ENCODE results near the gene HDAC4. TPM values are rescaled to one million over a fixed set of nuclear protein-coding genes. Genes with fewer than 3 reads are reported as not detected.

The HDAC4 gene
- polyA plus RNA-seq, 2 of the 4 experiments (the other 2 are of a cell fraction), result 8.6 to 10.4 TPM

DNA sequence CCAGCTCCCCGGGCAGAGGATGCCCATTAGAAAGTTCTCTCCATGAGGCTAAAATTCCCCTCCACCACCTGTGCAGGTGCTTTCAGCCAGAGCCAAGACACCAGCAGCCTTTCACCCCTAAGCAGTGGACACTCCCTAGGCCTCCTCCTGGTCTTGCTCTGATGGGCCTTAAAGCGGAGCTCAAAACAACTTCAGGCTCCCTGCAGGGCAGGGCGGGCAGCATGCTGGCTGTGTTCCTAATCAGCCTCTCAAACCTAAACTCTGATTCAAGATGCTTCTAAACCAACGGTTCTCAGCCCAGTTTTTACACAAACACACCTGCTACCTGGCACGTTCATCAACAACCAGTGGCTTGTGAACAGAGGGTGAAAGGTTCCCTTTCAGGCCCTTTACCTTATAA, 298.6 kb downstream of the HDAC4 start (continued):
- no peak for TF ChIP-seq ZFP36 (IDR thresholded peaks at IDR 0.05; ENCODE audit: borderline replicate concordance, partially characterized antibody)

DNA sequence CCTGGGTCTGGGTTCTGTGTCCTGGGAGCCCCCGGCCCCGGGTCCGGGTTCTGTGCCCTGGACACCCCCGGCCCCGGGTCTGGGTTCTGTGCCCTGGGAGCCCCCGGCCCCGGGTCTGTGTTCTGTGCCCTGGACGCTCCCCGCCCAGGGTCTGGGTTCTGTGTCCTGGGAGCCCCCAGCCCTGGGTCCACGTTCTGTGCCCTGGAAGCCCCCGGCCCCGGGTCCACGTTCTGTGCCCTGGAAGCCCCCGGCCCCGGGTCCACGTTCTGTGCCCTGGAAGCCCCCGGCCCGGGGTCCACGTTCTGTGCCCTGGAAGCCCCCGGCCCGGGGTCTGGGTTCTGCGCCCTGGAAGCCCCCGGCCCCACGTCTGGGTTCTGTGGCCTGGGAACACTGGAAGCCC, 299.0 kb downstream of the HDAC4 start:
- 95% methylated on average over 17 of the region's 24 CpGs for WGBS (ENCODE audit: missing lambda C conversion rate)
- ATAC-seq (no peak), DNase-seq (ENCODE audit: low read depth in 1 of 2, low spot score in 1 of 2) (no peak), FAIRE-seq (no peak)
- CTCF ChIA-PET, result interaction anchor here (0.6 to 1.9 kb wide), 3 partner anchors 7 to 27 kb away, joined by 3 to 6 read pairs (median 3); no protein-coding TSS in a partner anchor
- TF ChIP-seq ESRRA (IDR thresholded peaks at IDR 0.05; ENCODE audit: borderline replicate concordance, low read length) (no peak), MAZ (IDR thresholded peaks at IDR 0.05; ENCODE audit: borderline replicate concordance, low read depth, low read length) (no peak), KDM1A (IDR thresholded peaks at IDR 0.05; ENCODE audit: low read depth) (no peak), HOXB13 (CRISPR knock-in tag; IDR thresholded peaks at IDR 0.05; ENCODE audit: low read depth) (no peak), RCOR1 (IDR thresholded peaks at IDR 0.05; ENCODE audit: low read depth, low read length) (no peak), CEBPB (IDR thresholded peaks at IDR 0.05) (no peak), MAFK (IDR thresholded peaks at IDR 0.05; ENCODE audit: partially characterized antibody) (no peak), NR3C1 (IDR thresholded peaks at IDR 0.05) (no peak)
- TF ChIP-seq, protein P1, sequence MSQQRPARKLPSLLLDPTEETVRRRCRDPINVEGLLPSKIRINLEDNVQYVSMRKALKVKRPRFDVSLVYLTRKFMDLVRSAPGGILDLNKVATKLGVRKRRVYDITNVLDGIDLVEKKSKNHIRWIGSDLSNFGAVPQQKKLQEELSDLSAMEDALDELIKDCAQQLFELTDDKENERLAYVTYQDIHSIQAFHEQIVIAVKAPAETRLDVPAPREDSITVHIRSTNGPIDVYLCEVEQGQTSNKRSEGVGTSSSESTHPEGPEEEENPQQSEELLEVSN (IDR thresholded peaks at IDR 0.05; ENCODE audit: borderline replicate concordance, low read depth), result no peak
- TF ChIP-seq, protein P2, sequence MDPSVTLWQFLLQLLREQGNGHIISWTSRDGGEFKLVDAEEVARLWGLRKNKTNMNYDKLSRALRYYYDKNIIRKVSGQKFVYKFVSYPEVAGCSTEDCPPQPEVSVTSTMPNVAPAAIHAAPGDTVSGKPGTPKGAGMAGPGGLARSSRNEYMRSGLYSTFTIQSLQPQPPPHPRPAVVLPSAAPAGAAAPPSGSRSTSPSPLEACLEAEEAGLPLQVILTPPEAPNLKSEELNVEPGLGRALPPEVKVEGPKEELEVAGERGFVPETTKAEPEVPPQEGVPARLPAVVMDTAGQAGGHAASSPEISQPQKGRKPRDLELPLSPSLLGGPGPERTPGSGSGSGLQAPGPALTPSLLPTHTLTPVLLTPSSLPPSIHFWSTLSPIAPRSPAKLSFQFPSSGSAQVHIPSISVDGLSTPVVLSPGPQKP (IDR thresholded peaks at IDR 0.05; ENCODE audit: low read depth, low read length), result no peak
- TF ChIP-seq, protein P3, sequence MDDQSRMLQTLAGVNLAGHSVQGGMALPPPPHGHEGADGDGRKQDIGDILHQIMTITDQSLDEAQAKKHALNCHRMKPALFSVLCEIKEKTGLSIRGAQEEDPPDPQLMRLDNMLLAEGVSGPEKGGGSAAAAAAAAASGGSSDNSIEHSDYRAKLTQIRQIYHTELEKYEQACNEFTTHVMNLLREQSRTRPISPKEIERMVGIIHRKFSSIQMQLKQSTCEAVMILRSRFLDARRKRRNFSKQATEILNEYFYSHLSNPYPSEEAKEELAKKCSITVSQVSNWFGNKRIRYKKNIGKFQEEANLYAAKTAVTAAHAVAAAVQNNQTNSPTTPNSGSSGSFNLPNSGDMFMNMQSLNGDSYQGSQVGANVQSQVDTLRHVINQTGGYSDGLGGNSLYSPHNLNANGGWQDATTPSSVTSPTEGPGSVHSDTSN (IDR thresholded peaks at IDR 0.05), result no peak
- Histone ChIP-seq H3K9me3 (no peaks in the 10 kb centered on the region), H3K4me2 (no peak overlapping the region), H3K4me1 (no peaks in the 10 kb centered on the region), H3K4me3 (no peak overlapping the region), H3K27ac (no peak overlapping the region)
- POLR2A ChIA-PET, result no interaction called here

DNA sequence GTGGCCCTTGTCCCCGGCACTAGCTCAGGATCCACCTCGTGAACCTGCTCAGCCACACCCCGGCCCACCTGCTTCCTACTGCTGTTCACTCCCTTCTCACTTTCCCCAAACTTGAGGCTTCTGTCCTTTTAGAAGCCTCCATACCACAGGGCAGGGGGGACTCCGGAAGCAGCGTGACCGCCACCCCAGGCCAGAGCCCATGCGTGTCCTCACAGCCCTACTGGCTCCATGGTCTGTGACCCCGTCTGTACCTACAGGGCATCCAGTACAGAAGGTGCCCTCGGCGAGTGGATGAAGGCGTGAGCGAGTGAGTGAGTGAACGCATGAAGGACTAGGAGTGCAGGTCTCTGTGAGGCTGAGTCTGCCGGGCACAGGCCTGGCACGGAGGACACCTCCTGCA, 299.7 kb downstream of the HDAC4 start:
- POLR2A ChIA-PET, result no interaction called here
- FAIRE-seq, result no peak
- no peak for TF ChIP-seq GATA3 (IDR thresholded peaks at IDR 0.05; ENCODE audit: borderline replicate concordance)
- TF ChIP-seq MAZ (IDR thresholded peaks at IDR 0.05; ENCODE audit: borderline replicate concordance, low read depth, low read length), result no peak
- TF ChIP-seq RARB (CRISPR knock-in tag; IDR thresholded peaks at IDR 0.05), result no peak
- no peak for TF ChIP-seq ZNF302 (CRISPR knock-in tag; IDR thresholded peaks at IDR 0.05)
- TF ChIP-seq RAD21 (conservative IDR thresholded peaks at IDR 0.05 in 1 of 2, IDR thresholded peaks at IDR 0.05 in 1 of 2), result no peak
- TF ChIP-seq RNF2 (IDR thresholded peaks at IDR 0.05; ENCODE audit: borderline replicate concordance, low read depth), result no peak
- CTCF ChIA-PET, result interaction anchor here (1.4 kb wide), 1 partner anchor 730 kb away, joined by 3 read pairs; no protein-coding TSS in a partner anchor
- DNase-seq (ENCODE audit: low read depth in 1 of 2, low spot score in 1 of 2), result no peak
- no peak overlapping the region for H3K4me3 ChIP-seq
- H3K4me2 ChIP-seq, result no peak overlapping the region
- no peak for ATAC-seq
- H3K27ac ChIP-seq, result no peak overlapping the region
- H3K9me3 ChIP-seq, result no peaks in the 10 kb centered on the region
- H3K4me1 ChIP-seq, result no peaks in the 10 kb centered on the region
- 96% methylated on average over 11 of the region's 15 CpGs for WGBS (ENCODE audit: missing lambda C conversion rate)

DNA sequence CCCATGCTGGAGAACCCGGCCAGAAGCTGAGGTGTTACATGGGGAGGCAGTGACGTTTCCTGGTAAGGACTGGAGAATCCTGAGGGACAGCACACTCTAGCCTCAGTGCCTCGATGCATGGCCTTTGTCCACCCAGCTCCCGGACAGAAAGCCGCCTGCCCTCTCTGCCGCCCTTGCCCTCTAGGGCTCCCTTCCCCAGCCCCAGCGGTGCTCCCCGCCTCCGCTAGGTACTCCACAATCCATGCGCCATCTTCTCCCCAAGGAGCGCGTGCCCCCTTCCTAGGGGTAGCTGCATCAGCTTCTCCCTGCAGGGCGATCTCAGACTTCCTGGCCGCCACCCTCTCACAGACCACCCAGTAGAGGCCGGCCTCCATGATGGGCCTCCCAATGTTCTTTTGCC, 301.3 kb downstream of the HDAC4 start:
- no peaks in the 10 kb centered on the region for H3K9me3 ChIP-seq
- ATAC-seq (no peak), FAIRE-seq (no peak), DNase-seq (ENCODE audit: low read depth in 1 of 2, low spot score in 1 of 2) (no peak)
- no peak overlapping the region for H3K4me3 ChIP-seq
- CTCF ChIA-PET, result interaction anchor here (0.8 to 1.7 kb wide), 6 partner anchors 17 to 892 kb away, joined by 3 to 5 read pairs (median 3); no protein-coding TSS in a partner anchor
- H3K27ac ChIP-seq, result no peak overlapping the region
- POLR2A ChIA-PET, result no interaction called here
- WGBS (ENCODE audit: missing lambda C conversion rate), result 96% methylated on average over 15 of the region's 15 CpGs
- no peak overlapping the region for H3K4me2 ChIP-seq
- no peaks in the 10 kb centered on the region for H3K4me1 ChIP-seq
- TF ChIP-seq, protein P2 (IDR thresholded peaks at IDR 0.05; ENCODE audit: low read depth, low read length), result no peak
- TF ChIP-seq TFCP2L1 (CRISPR knock-in tag; IDR thresholded peaks at IDR 0.05), result no peak
- TF ChIP-seq JUNB (IDR thresholded peaks at IDR 0.05), result no peak
- TF ChIP-seq, protein P4, sequence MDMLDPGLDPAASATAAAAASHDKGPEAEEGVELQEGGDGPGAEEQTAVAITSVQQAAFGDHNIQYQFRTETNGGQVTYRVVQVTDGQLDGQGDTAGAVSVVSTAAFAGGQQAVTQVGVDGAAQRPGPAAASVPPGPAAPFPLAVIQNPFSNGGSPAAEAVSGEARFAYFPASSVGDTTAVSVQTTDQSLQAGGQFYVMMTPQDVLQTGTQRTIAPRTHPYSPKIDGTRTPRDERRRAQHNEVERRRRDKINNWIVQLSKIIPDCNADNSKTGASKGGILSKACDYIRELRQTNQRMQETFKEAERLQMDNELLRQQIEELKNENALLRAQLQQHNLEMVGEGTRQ (IDR thresholded peaks at IDR 0.05), result no peak
- TF ChIP-seq, protein P5, sequence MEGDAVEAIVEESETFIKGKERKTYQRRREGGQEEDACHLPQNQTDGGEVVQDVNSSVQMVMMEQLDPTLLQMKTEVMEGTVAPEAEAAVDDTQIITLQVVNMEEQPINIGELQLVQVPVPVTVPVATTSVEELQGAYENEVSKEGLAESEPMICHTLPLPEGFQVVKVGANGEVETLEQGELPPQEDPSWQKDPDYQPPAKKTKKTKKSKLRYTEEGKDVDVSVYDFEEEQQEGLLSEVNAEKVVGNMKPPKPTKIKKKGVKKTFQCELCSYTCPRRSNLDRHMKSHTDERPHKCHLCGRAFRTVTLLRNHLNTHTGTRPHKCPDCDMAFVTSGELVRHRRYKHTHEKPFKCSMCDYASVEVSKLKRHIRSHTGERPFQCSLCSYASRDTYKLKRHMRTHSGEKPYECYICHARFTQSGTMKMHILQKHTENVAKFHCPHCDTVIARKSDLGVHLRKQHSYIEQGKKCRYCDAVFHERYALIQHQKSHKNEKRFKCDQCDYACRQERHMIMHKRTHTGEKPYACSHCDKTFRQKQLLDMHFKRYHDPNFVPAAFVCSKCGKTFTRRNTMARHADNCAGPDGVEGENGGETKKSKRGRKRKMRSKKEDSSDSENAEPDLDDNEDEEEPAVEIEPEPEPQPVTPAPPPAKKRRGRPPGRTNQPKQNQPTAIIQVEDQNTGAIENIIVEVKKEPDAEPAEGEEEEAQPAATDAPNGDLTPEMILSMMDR (IDR thresholded peaks at IDR 0.05), result no peak
- no peak for TF ChIP-seq NFE2L2 (conservative IDR thresholded peaks at IDR 0.05; ENCODE audit: low read length)
- no peak for TF ChIP-seq NR3C1 (IDR thresholded peaks at IDR 0.05)
- no peak for TF ChIP-seq FOSB (CRISPR knock-in tag; IDR thresholded peaks at IDR 0.05)
- TF ChIP-seq, protein P1 (IDR thresholded peaks at IDR 0.05; ENCODE audit: borderline replicate concordance, low read depth), result no peak
- no peak for TF ChIP-seq FOSL2 (IDR thresholded peaks at IDR 0.05)
- no peak for TF ChIP-seq FOSL2 (CRISPR knock-in tag; IDR thresholded peaks at IDR 0.05)

Data from A549 (cell line).